SW480 (cell line): ENCODE results near the gene MTRFR.

Experiments used
- DNase-seq: peaks from one replicate; pipeline ENCODE4 v3.0.0-alpha.2; 2016; ENCODE audit warnings: low spot score

The MTRFR gene

DNA sequence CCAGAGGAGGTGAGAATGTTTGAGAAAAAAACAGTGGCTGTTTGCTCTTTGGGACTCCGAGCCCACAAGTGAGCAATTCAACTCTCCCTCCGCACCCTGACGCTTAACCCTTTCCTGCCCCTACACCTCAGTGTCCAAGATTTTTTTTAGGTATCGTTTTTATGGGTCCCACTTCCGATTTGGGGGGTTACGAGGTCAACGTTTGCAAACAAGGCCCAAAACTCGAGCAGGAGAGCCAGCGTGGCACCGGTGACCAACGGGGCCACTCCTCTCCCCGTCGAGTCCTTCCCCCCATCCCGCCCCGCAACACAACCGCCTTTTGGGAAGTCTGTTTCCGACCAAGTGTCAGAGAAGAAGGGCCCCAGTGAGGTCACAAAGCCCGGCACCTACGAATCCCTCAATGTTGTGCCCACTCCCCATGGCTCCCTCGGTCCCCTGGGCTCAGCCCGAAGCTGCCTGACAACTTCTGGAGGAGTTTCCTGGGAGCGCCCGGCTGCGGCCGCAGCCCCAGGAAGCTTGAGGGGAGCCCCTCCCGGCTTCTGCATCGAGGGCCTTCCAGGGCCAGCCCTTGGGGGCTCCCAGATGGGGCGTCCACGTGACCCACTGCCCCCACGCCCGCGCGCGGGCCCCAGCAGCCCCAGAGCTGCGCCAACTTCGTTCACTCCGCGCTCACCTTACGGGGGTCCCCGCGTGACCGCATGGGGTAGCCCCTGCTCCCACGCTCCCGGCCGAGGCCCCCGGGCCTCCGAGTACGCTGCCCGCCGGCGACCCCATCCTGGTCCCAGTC lies 37.2 kb downstream of the MTRFR start:
- DNase-seq, result peak; percentile 9

DNA sequence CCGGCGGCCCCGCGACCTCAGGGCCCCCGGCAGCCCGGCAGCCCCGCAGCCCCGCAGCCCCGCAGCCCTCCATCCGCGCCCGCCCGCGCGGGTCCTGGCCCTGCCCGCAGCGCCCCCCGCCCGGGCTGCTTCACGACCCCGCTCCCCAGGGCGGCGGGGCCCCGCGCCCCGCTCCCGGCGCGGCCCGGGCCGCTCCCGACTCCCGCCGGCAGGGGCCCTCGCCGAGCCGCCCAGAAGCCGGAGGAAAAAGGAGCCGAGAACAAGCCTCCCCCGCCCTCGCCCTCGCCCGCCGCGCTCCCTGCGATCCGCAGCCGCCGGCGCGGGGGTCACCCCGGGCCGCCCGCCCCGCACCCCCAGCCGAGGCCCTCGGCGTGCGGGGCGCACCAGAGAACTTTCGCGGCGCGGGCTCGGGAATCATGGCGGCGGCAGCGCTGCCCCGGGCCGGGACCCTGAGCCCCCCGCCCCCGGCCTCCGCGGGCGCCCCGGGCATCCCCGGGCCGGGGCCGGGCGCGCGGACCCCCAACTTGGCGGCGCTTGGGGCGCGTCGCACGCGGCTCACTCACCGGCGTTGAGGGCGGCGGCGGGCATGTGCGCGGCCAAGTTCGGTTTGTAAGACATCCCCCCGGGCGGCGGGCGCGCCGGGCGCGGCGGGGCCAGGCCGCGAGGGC lies 37.9 kb downstream of the MTRFR start:
- DNase-seq, result peak; percentile 64

DNA sequence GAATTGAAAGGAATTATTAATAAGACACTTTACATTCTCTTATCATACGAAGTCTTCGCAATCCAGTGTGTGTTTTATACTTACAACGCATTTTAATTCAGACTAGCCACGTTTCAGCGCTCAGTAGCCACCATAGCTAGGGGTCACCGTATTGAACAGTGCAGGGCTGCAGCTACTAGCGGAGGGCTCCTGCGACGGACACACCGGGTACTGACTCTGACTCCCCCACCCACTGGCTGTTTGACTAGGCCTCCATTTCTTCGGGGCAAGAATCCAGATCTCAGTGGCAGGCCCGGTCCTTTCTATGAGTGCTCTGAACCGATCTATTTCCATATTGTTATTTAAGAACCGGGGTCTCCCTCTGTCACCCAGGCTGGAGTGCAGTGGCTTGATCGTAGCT lies 39.9 kb downstream of the MTRFR start:
- no peak for DNase-seq

DNA sequence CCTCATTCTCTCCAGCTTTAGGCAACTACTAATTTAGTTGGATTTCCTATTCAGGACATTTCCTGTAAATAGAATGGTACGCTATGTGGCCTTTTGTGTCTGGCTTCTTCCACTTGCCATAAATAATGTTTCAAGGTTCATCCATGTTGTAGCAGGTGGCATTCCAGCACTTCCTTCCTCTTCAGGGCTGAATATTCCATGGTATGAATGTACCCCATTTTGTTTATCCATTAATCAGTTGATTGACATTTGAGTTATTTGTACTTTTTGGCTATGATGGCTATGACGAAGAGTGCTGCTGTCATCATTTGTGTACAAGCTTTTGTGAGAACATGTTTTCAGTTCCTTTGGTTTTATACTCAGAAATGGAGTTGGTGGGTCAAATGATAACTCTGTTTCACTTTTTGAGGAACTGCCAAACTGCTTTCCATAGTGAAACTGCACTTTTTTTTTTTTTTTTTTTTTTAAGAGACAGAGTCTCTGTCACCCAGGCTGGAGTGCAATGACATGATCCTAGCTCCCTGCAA lies 44.9 kb downstream of the MTRFR start:
- DNase-seq, result no peak

DNA sequence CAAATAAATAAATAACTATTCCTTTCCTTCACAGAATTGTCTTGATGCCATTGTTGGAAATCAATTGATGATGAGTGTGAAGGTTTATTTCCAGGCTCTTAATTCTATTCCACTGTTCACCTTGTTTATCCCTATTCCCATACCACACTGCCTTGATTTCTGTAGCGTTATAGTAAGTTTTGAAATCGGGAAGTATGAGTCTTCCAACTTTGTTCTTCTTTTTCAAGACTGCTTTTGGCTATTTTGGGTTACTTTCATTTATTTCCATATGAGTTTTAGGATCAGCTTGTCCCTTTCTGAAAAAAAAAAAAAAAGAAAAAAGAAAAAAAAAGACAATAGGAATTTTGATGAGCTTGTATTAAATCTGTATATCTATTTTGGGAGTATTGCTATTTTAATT lies 47.7 kb downstream of the MTRFR start:
- no peak for DNase-seq

DNA sequence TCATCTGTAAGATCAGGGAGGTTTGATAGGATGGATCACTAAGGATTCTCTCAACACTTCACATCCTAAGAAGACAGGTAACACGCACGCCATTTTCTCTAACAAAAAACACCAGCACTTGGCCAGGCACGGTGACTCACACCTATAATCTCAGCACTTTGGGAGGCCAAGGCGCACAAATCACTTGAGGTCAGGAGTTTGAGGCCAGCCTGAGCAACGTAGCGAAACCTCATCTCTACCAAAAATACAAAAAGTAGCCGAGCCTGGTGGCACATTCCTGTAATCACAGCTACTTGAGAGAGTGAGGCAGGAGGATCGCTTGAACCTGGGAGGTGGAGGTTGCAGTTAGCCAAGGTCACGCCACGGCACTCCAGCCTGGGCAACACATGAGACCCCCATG lies 48.9 kb downstream of the MTRFR start:
- no peak for DNase-seq

DNA sequence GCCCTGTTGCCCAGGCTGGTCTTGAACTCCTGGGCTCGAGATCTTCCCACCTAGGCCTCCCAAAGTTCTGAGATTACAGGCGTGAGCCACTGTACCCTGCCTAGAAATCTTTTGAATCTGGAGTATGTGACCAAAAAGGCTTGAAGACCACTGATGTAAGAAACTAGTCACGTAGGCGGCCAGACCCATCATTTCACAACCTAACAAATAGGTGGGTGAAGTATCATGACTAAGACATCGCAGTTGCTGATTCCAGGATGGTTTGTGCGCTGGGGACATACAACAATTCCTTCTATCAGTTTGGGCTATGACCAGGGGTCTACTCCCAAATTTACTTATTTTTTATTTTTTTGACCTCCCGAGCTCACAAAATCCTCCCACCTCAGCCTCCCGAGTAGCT lies 50.2 kb downstream of the MTRFR start:
- DNase-seq, result no peak

DNA sequence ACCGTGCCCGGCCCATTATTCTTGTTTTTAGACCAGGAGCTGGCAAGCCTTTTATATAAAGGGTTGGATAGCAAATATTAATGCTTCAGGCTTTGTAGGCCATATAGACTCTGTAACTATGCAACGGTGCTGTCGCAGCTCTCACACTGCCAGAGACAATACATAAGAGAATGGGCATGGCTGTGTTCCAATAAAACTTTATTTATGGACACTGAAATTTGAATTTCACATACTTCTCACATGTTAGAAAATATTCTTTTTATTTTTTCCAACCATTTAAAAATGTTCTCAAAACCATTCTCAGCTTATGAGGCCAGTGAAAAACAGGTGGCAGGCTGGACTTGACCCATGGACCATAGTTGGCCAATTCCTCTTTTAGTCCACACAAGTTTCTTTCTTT lies 51.4 kb downstream of the MTRFR start:
- no peak for DNase-seq

DNA sequence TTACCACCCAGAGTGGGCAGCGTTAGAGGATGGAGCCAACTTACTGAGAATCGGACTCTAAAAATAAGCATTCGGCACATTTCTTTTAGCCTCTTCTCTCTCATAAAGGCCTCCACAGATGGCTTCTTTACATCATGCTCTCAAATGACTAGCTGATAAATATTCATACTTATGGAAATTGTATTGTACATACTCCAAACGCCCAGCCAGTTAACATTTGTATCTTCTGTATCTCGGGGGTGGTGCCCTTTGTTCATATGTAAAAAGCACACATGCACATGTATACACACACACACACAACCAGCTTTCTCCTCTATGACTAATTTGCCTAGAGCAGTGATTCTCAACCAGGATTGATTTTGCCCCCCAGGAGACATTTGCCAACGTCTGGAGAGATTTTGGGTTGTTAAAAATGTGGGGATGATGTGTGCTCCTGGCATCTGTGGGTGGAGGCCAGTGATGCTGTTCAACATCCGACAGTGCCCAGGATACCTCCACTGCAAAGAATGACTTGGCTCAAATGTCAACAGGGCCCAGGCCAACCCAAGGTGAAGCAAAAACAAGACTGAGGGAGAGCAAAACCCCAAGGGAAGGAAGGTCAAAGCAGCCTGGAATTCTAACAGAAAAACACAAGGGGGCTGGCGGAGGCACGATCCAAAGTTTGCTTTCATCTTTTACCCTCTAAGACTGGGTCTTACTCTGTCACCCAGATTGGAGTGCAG lies 53.6 kb downstream of the MTRFR start:
- DNase-seq, result no peak

DNA sequence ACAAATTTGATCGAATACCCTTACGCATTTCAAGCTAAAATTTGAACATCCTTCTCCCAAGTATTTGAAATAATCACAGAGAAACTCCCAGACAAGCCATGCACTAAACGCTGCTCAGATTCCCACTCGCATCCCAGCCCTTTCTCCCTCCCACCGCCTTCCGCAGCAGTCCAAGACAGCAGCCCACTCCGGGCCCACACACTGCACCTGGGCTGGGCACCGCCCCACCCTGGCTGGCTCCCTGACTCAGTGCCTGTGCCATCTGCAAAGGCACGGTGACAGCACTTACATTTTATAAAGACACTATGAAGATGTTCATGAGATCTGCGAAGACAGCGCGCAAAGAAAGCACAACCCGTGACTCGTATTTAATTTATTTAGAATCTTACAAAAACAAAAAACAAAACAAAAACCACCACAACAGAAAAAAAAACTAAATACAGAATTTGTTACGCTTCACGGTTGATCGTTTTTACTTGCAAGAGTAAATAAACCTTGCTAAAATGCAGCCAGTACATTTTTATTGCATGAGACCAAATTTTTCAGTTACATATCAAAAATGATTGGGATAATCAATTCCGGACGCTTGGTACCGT lies 55.6 kb downstream of the MTRFR start:
- no peak for DNase-seq

DNA sequence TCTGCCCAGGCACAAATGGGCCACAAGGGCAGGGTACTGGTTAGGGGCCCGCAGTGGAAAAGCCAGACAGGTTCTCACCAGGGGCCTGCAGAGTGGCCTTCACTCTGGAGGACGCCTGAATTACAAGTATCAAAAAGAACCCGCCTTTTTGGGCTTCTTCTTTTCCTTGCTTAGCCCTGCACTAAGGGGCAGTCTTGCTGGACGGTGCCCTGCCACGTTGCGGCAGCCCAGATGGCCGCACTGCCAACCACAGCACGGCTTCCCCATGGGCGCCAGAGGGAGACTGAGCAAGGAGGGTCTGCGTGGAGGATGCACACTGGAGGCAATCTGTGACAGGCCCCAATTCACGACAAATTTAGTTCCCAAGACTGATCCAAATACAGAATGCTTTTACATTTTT lies 56.7 kb downstream of the MTRFR start:
- DNase-seq, result no peak

DNA sequence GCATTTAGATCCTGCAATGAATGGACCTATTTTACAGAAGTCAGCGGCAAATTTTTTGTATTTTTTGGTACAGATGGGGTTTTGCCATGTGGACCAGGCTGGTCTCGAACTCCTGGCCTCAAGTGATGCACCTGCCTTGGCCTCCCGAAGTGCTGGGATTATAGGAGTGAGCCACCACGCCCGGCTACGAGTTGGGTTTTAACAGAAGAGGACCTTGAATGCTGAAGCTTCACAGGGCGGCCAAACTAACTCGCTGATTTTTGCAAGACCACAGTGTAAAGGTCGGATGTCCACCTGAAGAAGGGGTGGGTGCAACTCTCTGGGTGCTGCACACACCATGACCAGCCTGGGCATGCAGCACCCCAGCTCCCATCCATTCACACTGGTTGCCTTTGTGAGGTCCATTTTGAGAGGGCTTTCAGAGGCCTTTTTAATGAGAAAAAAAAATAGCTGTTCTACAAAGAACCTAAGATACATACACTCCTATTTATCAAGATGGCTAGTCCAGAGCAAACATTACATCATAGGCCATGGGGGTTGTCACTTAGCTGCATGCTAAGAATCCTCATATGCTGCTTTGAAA lies 60.0 kb downstream of the MTRFR start:
- DNase-seq, result no peak

DNA sequence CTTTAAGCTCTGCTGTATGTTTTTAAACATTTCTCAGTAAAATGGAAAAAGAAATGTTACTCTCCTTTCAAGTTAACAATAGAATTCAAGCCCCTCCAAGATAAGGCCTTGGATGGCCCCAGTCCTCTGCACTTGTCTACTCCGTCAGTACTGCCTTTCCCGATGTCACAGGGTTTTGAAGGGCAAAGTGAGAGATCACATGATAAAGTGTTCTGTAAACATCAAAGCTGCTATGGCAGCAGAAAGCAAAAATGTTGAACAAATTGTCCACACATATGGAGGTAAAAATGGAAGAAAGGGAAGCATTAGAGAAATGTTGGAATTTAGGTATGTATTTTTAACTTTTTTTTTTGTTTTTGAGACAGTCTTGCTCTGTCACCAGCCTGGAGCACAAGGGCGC lies 71.9 kb downstream of the MTRFR start:
- DNase-seq, result no peak

DNA sequence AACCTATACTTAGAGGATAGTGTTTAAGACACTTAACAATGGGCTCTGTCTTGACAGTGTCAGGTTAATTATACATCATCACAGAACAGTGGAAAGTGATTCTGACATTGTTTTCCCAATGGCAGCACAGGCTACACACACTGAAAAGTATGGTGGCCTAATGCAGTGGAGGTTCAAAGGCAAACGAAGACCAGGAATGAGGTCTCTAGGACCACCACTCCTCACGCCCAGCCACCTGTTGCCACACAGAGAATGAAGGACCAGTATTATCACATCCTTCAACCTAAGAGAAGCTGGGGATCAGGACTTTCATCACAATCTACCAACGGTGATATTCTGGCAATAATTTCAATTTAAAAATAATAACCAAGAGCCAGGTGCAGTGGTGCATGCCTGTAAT lies 73.0 kb downstream of the MTRFR start:
- no peak for DNase-seq
